Liver (tissue), 9 donors: ENCODE measurements around the gene ZNF274. TPM values are rescaled to one million over a fixed set of nuclear protein-coding genes. Genes with fewer than 3 reads are reported as not detected.
A peak's percentile ranks its signal among the peaks of the same experiment; 100 is the strongest.

Source experiments
- DNase-seq: peaks from one replicate; pipeline ENCODE4 v3.0.0-alpha.2; 2017; ENCODE audit warnings: low spot score
- H3K27ac ChIP-seq, 2 donors: one replicate each; pipeline ENCODE4 v1.7.0; 2013; ENCODE audit warnings: inconsistent platforms in 2 of 2, low read length in 2 of 2, control low read depth in 1 of 2, low read depth in 1 of 2, mild to moderate bottlenecking in 1 of 2
- H3K27me3 ChIP-seq, 4 donors: one replicate each; pipeline versions ENCODE4 v1.6.1 to v1.7.0; 2013; ENCODE audit warnings: low read length in 3 of 4, inconsistent platforms in 1 of 4, mild to moderate bottlenecking in 1 of 4, moderate library complexity in 1 of 4; ENCODE audit not compliant: control insufficient read depth in 4 of 4, insufficient read depth in 4 of 4
- H3K36me3 ChIP-seq, 4 donors: one replicate each; pipeline versions ENCODE4 v1.6.1 to v1.7.0; 2013; ENCODE audit warnings: low read length in 3 of 4, mild to moderate bottlenecking in 3 of 4, low read depth in 1 of 4, moderate library complexity in 1 of 4; ENCODE audit not compliant: control insufficient read depth in 4 of 4, insufficient read depth in 3 of 4
- H3K4me1 ChIP-seq, 4 donors: one replicate each; pipeline versions ENCODE4 v1.6.1 to v1.7.0; 2013; ENCODE audit warnings: low read length in 3 of 4, mild to moderate bottlenecking in 3 of 4, moderate library complexity in 1 of 4; ENCODE audit not compliant: control insufficient read depth in 4 of 4, insufficient read depth in 4 of 4
- H3K4me3 ChIP-seq, 3 donors: one replicate each; pipeline versions ENCODE4 v1.6.1 to v1.7.0; 2013; ENCODE audit warnings: low read length in 3 of 3, control low read depth in 1 of 3, low read depth in 1 of 3, mild to moderate bottlenecking in 1 of 3
- H3K9ac ChIP-seq, 2 donors: one replicate each; pipeline ENCODE4 v1.7.0; 2013; ENCODE audit warnings: low read length in 2 of 2, mild to moderate bottlenecking in 2 of 2, moderate library complexity in 2 of 2, control low read depth in 1 of 2, low read depth in 1 of 2
- H3K9me3 ChIP-seq, 4 donors: one replicate each; pipeline versions ENCODE4 v1.6.1 to v1.7.0; 2013; ENCODE audit warnings: low read length in 3 of 4; ENCODE audit not compliant: control insufficient read depth in 4 of 4
- ATF3 ChIP-seq: IDR thresholded peaks from 2 replicates; pipeline ENCODE4 v1.6.1; 2016; ENCODE audit warnings: antibody characterized with exemption
- FOXA1 ChIP-seq: IDR thresholded peaks from 2 replicates; pipeline ENCODE4 v1.6.1; 2016; ENCODE audit warnings: antibody characterized with exemption
- FOXA2 ChIP-seq: IDR thresholded peaks from 2 replicates; pipeline ENCODE4 v1.6.1; 2016; ENCODE audit warnings: antibody characterized with exemption
- GABPA ChIP-seq, 2 donors: IDR thresholded peaks in 1 of 2; conservative IDR thresholded peaks in 1 of 2; 2 replicates each; pipeline ENCODE4 v1.6.1; 2016; ENCODE audit warnings: antibody characterized with exemption in 2 of 2, mild to moderate bottlenecking in 1 of 2, moderate library complexity in 1 of 2
- HNF4A ChIP-seq, 2 donors: conservative IDR thresholded peaks; 2 replicates each; pipeline ENCODE4 v1.6.1; 2016; ENCODE audit warnings: antibody characterized with exemption in 2 of 2, mild to moderate bottlenecking in 2 of 2
- HNF4G ChIP-seq: IDR thresholded peaks from 2 replicates; pipeline ENCODE4 v1.6.1; 2016; ENCODE audit warnings: antibody characterized with exemption
- RAD21 ChIP-seq, 2 donors: IDR thresholded peaks; 2 replicates each; pipeline ENCODE4 v1.6.1; 2016; ENCODE audit warnings: antibody characterized with exemption in 2 of 2, mild to moderate bottlenecking in 2 of 2
- REST ChIP-seq: IDR thresholded peaks from 2 replicates; pipeline ENCODE4 v1.6.1; 2016; ENCODE audit warnings: antibody characterized with exemption, mild to moderate bottlenecking
- SP1 ChIP-seq: IDR thresholded peaks from 2 replicates; pipeline ENCODE4 v1.6.1; 2018; ENCODE audit warnings: antibody characterized with exemption, mild to moderate bottlenecking
- TAF1 ChIP-seq: conservative IDR thresholded peaks from 2 replicates; pipeline ENCODE4 v1.6.1; 2016; ENCODE audit warnings: antibody characterized with exemption, mild to moderate bottlenecking
- YY1 ChIP-seq: IDR thresholded peaks from 2 replicates; pipeline ENCODE4 v1.6.1; 2016; ENCODE audit warnings: antibody characterized with exemption, mild to moderate bottlenecking
- ZBTB33 ChIP-seq: IDR thresholded peaks from 2 replicates; pipeline ENCODE4 v1.6.1; 2016; ENCODE audit warnings: antibody characterized with exemption
- WGBS: extraction: QIAGEN DNeasy Blood & Tissue Kit; methylation state at CpG from one replicate; pipeline ENCODE4 v1.1.7; 2013; 5-methylcytosine and 5-hydroxymethylcytosine counted together
- polyA plus RNA-seq, 2 donors: library from polyadenylated mRNA; stranded (reverse) in 1 of 2; unstranded in 1 of 2; fragments of 200-250 nt in 1 of 2; fragments of >200 nt in 1 of 2; fragmentation: Nextera tagmentation in 1 of 2; extraction: Ambion mirVana in 1 of 2; gene quantifications; one replicate each; pipeline versions ENCODE4 v1.2.1 to v1.2.3, GENCODE V29; 2013 to 2015
- total RNA-seq, 2 donors: library from RNA; depleted of rRNA; stranded (reverse); fragments of >200 nt; gene quantifications; one replicate each; pipeline ENCODE4 v1.2.3, GENCODE V29; 2014
- donor health status: healthy.
- donor health status: healthy.
- donor health status: healthy.
- donor health status: healthy.
- donor health status: healthy.

ZNF274 gene
- total and polyA plus RNA-seq, 4 donors = 5.7 to 18.2 (median 11.9) TPM

GRCh38 chr19:58213075-58213369, 30.2 kb downstream of the ZNF274 start:
- no peak for DNase-seq
- Histone ChIP-seq H3K9ac (no peak overlapping the region), H3K27me3 (no peaks in the 10 kb centered on the region), H3K4me3 (peak overlapping the region in 2 of 3 donors; percentile 49 to 70), H3K27ac (no peak overlapping the region), H3K4me1 (no peaks in the 10 kb centered on the region), H3K36me3 (peaks cover 26 to 59% (median 57%) of the 10 kb centered on the region in 4 donors), H3K9me3 (peaks cover 82 to 97% (median 92%) of the 10 kb centered on the region in 4 donors)
- WGBS = 96% methylated on average over 1 of the region's 1 CpG
- TF ChIP-seq ZBTB33 (no peak), HNF4G (no peak), REST (no peak), YY1 (no peak), RAD21 (IDR thresholded peaks at IDR 0.05) (no peak), FOXA1 (no peak)

GRCh38 chr19:58217069-58217481, 34.2 kb downstream of the ZNF274 start:
- no peak for DNase-seq
- 39% methylated on average over 34 of the region's 34 CpGs for WGBS

More at GRCh38 chr19:58217069-58217481, 34.2 kb downstream of the ZNF274 start:
- peak overlapping the region in 2 of 3 donors; percentile 0 to 59 for H3K4me3 ChIP-seq
- H3K9ac ChIP-seq = no peak overlapping the region
- no peaks in the 10 kb centered on the region for H3K27me3 ChIP-seq
- peaks cover 8 to 19% (median 18%) of the 10 kb centered on the region in 4 donors for H3K36me3 ChIP-seq
- peaks cover 64 to 81% (median 66%) of the 10 kb centered on the region in 4 donors for H3K9me3 ChIP-seq
- no peak overlapping the region for H3K27ac ChIP-seq
- H3K4me1 ChIP-seq = no peaks in the 10 kb centered on the region
- TF ChIP-seq RAD21 (IDR thresholded peaks at IDR 0.05) = no peak
- no peak for TF ChIP-seq FOXA1
- no peak for TF ChIP-seq SP1
- no peak for TF ChIP-seq GABPA (IDR thresholded peaks at IDR 0.05 in 1 of 2, conservative IDR thresholded peaks at IDR 0.05 in 1 of 2)
- no peak for TF ChIP-seq TAF1
- TF ChIP-seq YY1 = no peak
- no peak for TF ChIP-seq HNF4G
- TF ChIP-seq HNF4A (conservative IDR thresholded peaks at IDR 0.05) = no peak
- no peak for TF ChIP-seq ZBTB33
- no peak for TF ChIP-seq REST
- no peak for TF ChIP-seq ATF3
- no peak for TF ChIP-seq FOXA2
